H9 (cell line): ENCODE measurements around the gene PRKD3. TPM values are rescaled to one million over a fixed set of nuclear protein-coding genes. Genes with fewer than 3 reads are reported as not detected.

Experiments used
- DNase-seq: peaks from one replicate; pipeline ENCODE4 v3.0.0-alpha.2; 2017
- H2AFZ ChIP-seq: one replicate; pipeline ENCODE4 v1.6.1; 2013; ENCODE audit warnings: mild to moderate bottlenecking, low read length, control low read depth, moderate library complexity
- H2AK5ac ChIP-seq: 2 replicates; pipeline ENCODE4 v1.6.1; 2013; ENCODE audit warnings: low read length, control low read depth, mixed read lengths; ENCODE audit not compliant: insufficient read length
- H2BK120ac ChIP-seq: one replicate; pipeline ENCODE4 v1.6.1; 2013; ENCODE audit warnings: low read depth, mild to moderate bottlenecking, low read length, control low read depth, inconsistent platforms; ENCODE audit not compliant: poor library complexity, severe bottlenecking
- H2BK12ac ChIP-seq: 2 replicates; pipeline ENCODE4 v1.6.1; 2013; ENCODE audit warnings: low read length, control low read depth, mixed read lengths, low read depth; ENCODE audit not compliant: insufficient read length
- H2BK15ac ChIP-seq: 2 replicates; pipeline ENCODE4 v1.6.1; 2013; ENCODE audit warnings: low read depth, low read length, control low read depth
- H2BK20ac ChIP-seq: one replicate; pipeline ENCODE4 v1.6.1; 2013; ENCODE audit warnings: low read depth, mild to moderate bottlenecking, low read length, control low read depth, inconsistent platforms; ENCODE audit not compliant: poor library complexity, severe bottlenecking
- H2BK5ac ChIP-seq: 2 replicates; pipeline ENCODE4 v1.6.1; 2013; ENCODE audit warnings: low read length, control low read depth, mixed read lengths; ENCODE audit not compliant: insufficient read length
- H3K14ac ChIP-seq: 2 replicates; pipeline ENCODE4 v1.6.1; 2013; ENCODE audit warnings: low read length, control low read depth; ENCODE audit not compliant: insufficient read depth
- H3K18ac ChIP-seq: 2 replicates; pipeline ENCODE4 v1.6.1; 2013; ENCODE audit warnings: low read depth, mild to moderate bottlenecking, mixed read lengths, low read length, control low read depth; ENCODE audit not compliant: insufficient read length
- H3K23ac ChIP-seq: 2 replicates; pipeline ENCODE4 v1.6.1; 2013; ENCODE audit warnings: low read length, control low read depth, mixed read lengths, low read depth; ENCODE audit not compliant: insufficient read length
- H3K23me2 ChIP-seq: 2 replicates; pipeline ENCODE4 v1.6.1; 2013; ENCODE audit warnings: low read depth, mild to moderate bottlenecking, mixed read lengths, low read length, control low read depth; ENCODE audit not compliant: insufficient read length, poor library complexity, severe bottlenecking
- H3K27ac ChIP-seq: 2 replicates; pipeline ENCODE4 v1.5.1; 2013; ENCODE audit warnings: low read length, control low read depth, mixed read lengths, low read depth; ENCODE audit not compliant: insufficient read length
- H3K27me3 ChIP-seq: 2 replicates; pipeline ENCODE4 v1.6.1; 2013; ENCODE audit warnings: low read length, control low read depth, inconsistent platforms; ENCODE audit not compliant: insufficient read depth
- H3K4ac ChIP-seq: 2 replicates; pipeline ENCODE4 v1.6.1; 2013; ENCODE audit warnings: low read depth, mild to moderate bottlenecking, control low read depth, inconsistent platforms, low read length, moderate library complexity
- H3K4me1 ChIP-seq: 2 replicates; pipeline ENCODE4 v1.6.1; 2013; ENCODE audit warnings: low read length, control low read depth, inconsistent platforms; ENCODE audit not compliant: insufficient read depth
- H3K4me2 ChIP-seq: 2 replicates; pipeline ENCODE4 v1.6.1; 2013; ENCODE audit warnings: low read length, control low read depth, mixed read lengths; ENCODE audit not compliant: insufficient read length, insufficient read depth
- H3K56ac ChIP-seq: 2 replicates; pipeline ENCODE4 v1.6.1; 2013; ENCODE audit warnings: low read depth, mild to moderate bottlenecking, mixed read lengths, low read length, control low read depth; ENCODE audit not compliant: insufficient read length
- H3K79me1 ChIP-seq: 2 replicates; pipeline ENCODE4 v1.6.1; 2013; ENCODE audit warnings: low read depth, mild to moderate bottlenecking, moderate library complexity, low read length, control low read depth, inconsistent platforms; ENCODE audit not compliant: insufficient read depth, poor library complexity, severe bottlenecking
- H3K79me2 ChIP-seq: 2 replicates; pipeline ENCODE4 v1.6.1; 2013; ENCODE audit warnings: low read length, control low read depth, inconsistent platforms; ENCODE audit not compliant: insufficient read depth
- H3K9ac ChIP-seq: 2 replicates; pipeline ENCODE4 v1.6.1; 2013; ENCODE audit warnings: low read length, control low read depth, mixed read lengths; ENCODE audit not compliant: insufficient read length; ENCODE audit errors: extremely low read depth
- H3K9me3 ChIP-seq: one replicate; pipeline ENCODE4 v1.6.1; 2013; ENCODE audit warnings: low read depth, low read length, inconsistent platforms; ENCODE audit not compliant: control insufficient read depth
- H3T11ph ChIP-seq: one replicate; pipeline ENCODE4 v1.6.1; 2013; ENCODE audit warnings: mild to moderate bottlenecking, low read length, control low read depth, inconsistent platforms
- H4K20me1 ChIP-seq: one replicate; pipeline ENCODE4 v1.6.1; 2013; ENCODE audit not compliant: control insufficient read depth, insufficient read length, insufficient read depth
- H4K5ac ChIP-seq: 2 replicates; pipeline ENCODE4 v1.6.1; 2013; ENCODE audit warnings: low read depth, mild to moderate bottlenecking, mixed read lengths, low read length, control low read depth; ENCODE audit not compliant: insufficient read length
- H4K8ac ChIP-seq: replicated peaks from 2 replicates; pipeline ENCODE4 v1.6.1; 2013; ENCODE audit warnings: low read length, control low read depth, mixed read lengths, low read depth; ENCODE audit not compliant: insufficient read length
- H4K91ac ChIP-seq: 2 replicates; pipeline ENCODE4 v1.6.1; 2013; ENCODE audit warnings: low read depth, mild to moderate bottlenecking, moderate library complexity, mixed read lengths, low read length, control low read depth; ENCODE audit not compliant: insufficient read length
- H3K27ac Mint-ChIP-seq, 3 experiments: 2 replicates in 2 of 3; 3 replicates in 1 of 3; pipeline ENCODE4 v1.8.0; 2020 to 2021; ENCODE audit warnings: mixed read lengths in 3 of 3, mild to moderate bottlenecking in 1 of 3, moderate library complexity in 1 of 3
- H3K27me3 Mint-ChIP-seq: 2 replicates; pipeline ENCODE4 v1.8.0; 2021; ENCODE audit warnings: low read depth, mild to moderate bottlenecking, moderate library complexity, mixed read lengths
- H3K36me3 Mint-ChIP-seq, 3 experiments: 2 replicates in 2 of 3; 3 replicates in 1 of 3; pipeline ENCODE4 v1.8.0; 2020 to 2021; ENCODE audit warnings: low read depth in 3 of 3, mixed read lengths in 3 of 3; ENCODE audit not compliant: insufficient read depth in 1 of 3
- H3K4me1 Mint-ChIP-seq, 2 experiments: 2 replicates each; pipeline ENCODE4 v1.8.0; 2020; ENCODE audit warnings: mixed read lengths in 2 of 2
- H3K4me3 Mint-ChIP-seq, 2 experiments: 2 replicates in 1 of 2; 3 replicates in 1 of 2; pipeline ENCODE4 v1.8.0; 2020 to 2021; ENCODE audit warnings: mild to moderate bottlenecking in 2 of 2, mixed read lengths in 2 of 2, moderate library complexity in 1 of 2
- H3K9me3 Mint-ChIP-seq, 2 experiments: 2 replicates in 1 of 2; 3 replicates in 1 of 2; pipeline ENCODE4 v1.8.0; 2020; ENCODE audit warnings: mild to moderate bottlenecking in 2 of 2, mixed read lengths in 2 of 2, moderate library complexity in 1 of 2
- WGBS: extraction: QIAGEN DNeasy Blood & Tissue Kit; methylation state at CpG from one replicate; pipeline ENCODE4 v1.1.7; 2013; ENCODE audit warnings: missing lambda C conversion rate, low lambda C conversion rate, mixed read lengths; ENCODE audit not compliant: insufficient read length; ENCODE audit errors: extremely low coverage; 5-methylcytosine and 5-hydroxymethylcytosine counted together
- total RNA-seq: library from RNA; stranded (reverse); gene quantifications from 2 replicates; pipeline ENCODE4 v1.2.1, GENCODE V29; 2021
- TF ChIP-seq, protein P1 (sequence below): fragments of 200-600 bp; sonication (generic); conservative IDR thresholded peaks from 3 replicates; pipeline ENCODE4 v1.8.0; 2021; ENCODE audit warnings: antibody characterized with exemption, mild to moderate bottlenecking

The PRKD3 gene
- total RNA-seq, 1 experiment from 2014 or later = 63.3 TPM

DNA sequence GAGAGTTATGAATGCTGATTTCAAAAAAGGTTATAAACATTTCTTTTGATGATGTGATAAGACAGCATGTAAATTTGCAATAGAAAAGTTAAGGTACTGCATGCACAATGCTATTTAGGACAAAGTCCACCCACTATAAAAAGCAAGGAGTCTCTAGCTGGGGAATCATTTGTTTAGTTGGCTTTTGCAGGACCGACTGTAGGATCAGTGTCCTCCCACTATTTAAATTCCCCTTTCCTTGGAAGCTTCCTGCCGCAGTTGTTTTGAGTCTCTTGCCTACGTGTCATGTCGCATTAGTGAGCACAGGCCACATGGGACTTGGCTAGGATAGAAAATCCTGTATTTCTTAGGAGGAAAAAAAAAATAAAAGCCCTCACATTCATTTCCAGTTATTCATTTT, 32.9 kb upstream of the PRKD3 start:
- Mint-ChIP-seq H3K27ac (no peak overlapping the region), H3K4me1 (peaks cover 4 to 6% of the 10 kb centered on the region in 2 experiments)
- H3K27ac ChIP-seq = no peak overlapping the region

More for the DNA sequence above, 32.9 kb upstream of the PRKD3 start:
- Histone ChIP-seq H3K79me2 (no peaks in the 10 kb centered on the region), H4K20me1 (no peaks in the 10 kb centered on the region), H2AK5ac (no peak overlapping the region), H3T11ph (no peak overlapping the region), H2AFZ (no peak overlapping the region), H2BK20ac (no peak overlapping the region), H3K14ac (no peak overlapping the region), H3K9ac (no peak overlapping the region), H3K18ac (no peak overlapping the region), H2BK15ac (no peak overlapping the region), H3K9me3 (no peaks in the 10 kb centered on the region), H4K8ac (no peak overlapping the region), H3K56ac (no peak overlapping the region), H2BK120ac (no peak overlapping the region), H4K5ac (no peak overlapping the region), H3K4ac (no peak overlapping the region), H3K4me2 (no peak overlapping the region), H4K91ac (no peak overlapping the region), H3K23me2 (no peaks in the 10 kb centered on the region), H3K23ac (no peak overlapping the region), H2BK12ac (no peak overlapping the region), H3K4me1 (no peaks in the 10 kb centered on the region), H3K79me1 (no peaks in the 10 kb centered on the region), H3K27me3 (no peaks in the 10 kb centered on the region), H2BK5ac (no peak overlapping the region)
- WGBS = no CpG with 5 or more reads among the region's 4 CpGs
- Mint-ChIP-seq H3K27me3 (no peaks in the 10 kb centered on the region), H3K4me3 (no peak overlapping the region), H3K36me3 (no peaks in the 10 kb centered on the region), H3K9me3 (no peaks in the 10 kb centered on the region)
- no peak for DNase-seq
- TF ChIP-seq, protein P1, sequence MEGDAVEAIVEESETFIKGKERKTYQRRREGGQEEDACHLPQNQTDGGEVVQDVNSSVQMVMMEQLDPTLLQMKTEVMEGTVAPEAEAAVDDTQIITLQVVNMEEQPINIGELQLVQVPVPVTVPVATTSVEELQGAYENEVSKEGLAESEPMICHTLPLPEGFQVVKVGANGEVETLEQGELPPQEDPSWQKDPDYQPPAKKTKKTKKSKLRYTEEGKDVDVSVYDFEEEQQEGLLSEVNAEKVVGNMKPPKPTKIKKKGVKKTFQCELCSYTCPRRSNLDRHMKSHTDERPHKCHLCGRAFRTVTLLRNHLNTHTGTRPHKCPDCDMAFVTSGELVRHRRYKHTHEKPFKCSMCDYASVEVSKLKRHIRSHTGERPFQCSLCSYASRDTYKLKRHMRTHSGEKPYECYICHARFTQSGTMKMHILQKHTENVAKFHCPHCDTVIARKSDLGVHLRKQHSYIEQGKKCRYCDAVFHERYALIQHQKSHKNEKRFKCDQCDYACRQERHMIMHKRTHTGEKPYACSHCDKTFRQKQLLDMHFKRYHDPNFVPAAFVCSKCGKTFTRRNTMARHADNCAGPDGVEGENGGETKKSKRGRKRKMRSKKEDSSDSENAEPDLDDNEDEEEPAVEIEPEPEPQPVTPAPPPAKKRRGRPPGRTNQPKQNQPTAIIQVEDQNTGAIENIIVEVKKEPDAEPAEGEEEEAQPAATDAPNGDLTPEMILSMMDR = no peak
